HCT116 (cell line): ENCODE data around the gene RPS6KA2.

Experiments
- CEBPB ChIP-seq: IDR thresholded peaks from 2 replicates; pipeline ENCODE4 v1.6.1; 2012; ENCODE audit warnings: low read depth
- EZH2phosphoT487 ChIP-seq: fragments of 200-600 bp; IDR thresholded peaks from 2 replicates; pipeline ENCODE4 v1.6.1; 2018; ENCODE audit warnings: antibody characterized with exemption, borderline replicate concordance
- POLR2AphosphoS5 ChIP-seq: IDR thresholded peaks from 2 replicates; pipeline ENCODE4 v1.6.1; 2011; ENCODE audit warnings: mild to moderate bottlenecking, low read depth, low read length, moderate library complexity
- SP1 ChIP-seq: IDR thresholded peaks from 2 replicates; pipeline ENCODE4 v1.6.1; 2012; ENCODE audit warnings: low read depth
- TF ChIP-seq, protein P1 (sequence below), 3 experiments: fragments of 200-600 bp in 1 of 3; sonication (generic) in 1 of 3; IDR thresholded peaks in 2 of 3; conservative IDR thresholded peaks in 1 of 3; 2 replicates each; pipeline ENCODE4 v1.5.1; 2012 to 2017; ENCODE audit warnings: low read depth in 2 of 3, low read length in 2 of 3, antibody characterized with exemption in 1 of 3, borderline replicate concordance in 1 of 3, control low read depth in 1 of 3, mild to moderate bottlenecking in 1 of 3, mixed read lengths in 1 of 3, mixed run types in 1 of 3, moderate library complexity in 1 of 3; ENCODE audit not compliant: insufficient read depth in 1 of 3
- TF ChIP-seq, protein P2 (sequence below): IDR thresholded peaks from 2 replicates; pipeline ENCODE4 v1.6.1; 2012; ENCODE audit warnings: low read depth
- TF ChIP-seq, protein P3 (sequence below): IDR thresholded peaks from 2 replicates; pipeline ENCODE4 v1.6.1; 2012

DNA sequence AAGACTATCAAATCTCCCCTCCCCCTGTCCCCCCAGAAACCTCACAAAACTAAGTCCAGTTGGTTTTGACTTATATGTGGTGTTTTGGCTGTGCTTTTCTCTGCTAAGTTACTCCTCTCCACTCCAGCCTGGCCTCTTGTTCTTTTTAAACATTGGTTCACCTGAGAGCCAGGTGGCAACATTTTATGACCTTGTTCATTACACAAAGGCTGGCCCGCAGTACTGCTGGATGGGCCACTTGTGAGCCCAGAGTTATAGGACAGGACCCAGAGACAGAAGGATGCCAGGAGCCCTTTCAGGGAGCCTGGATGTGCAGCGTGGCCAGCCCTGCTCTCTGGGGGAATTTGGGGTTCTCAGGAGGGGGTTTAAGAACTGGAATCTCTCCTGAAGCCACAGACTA, 130.6 kb downstream of the RPS6KA2 start:
- TF ChIP-seq CEBPB (no peak), POLR2AphosphoS5 (no peak), EZH2phosphoT487 (no peak), SP1 (no peak)
- TF ChIP-seq, protein P1, sequence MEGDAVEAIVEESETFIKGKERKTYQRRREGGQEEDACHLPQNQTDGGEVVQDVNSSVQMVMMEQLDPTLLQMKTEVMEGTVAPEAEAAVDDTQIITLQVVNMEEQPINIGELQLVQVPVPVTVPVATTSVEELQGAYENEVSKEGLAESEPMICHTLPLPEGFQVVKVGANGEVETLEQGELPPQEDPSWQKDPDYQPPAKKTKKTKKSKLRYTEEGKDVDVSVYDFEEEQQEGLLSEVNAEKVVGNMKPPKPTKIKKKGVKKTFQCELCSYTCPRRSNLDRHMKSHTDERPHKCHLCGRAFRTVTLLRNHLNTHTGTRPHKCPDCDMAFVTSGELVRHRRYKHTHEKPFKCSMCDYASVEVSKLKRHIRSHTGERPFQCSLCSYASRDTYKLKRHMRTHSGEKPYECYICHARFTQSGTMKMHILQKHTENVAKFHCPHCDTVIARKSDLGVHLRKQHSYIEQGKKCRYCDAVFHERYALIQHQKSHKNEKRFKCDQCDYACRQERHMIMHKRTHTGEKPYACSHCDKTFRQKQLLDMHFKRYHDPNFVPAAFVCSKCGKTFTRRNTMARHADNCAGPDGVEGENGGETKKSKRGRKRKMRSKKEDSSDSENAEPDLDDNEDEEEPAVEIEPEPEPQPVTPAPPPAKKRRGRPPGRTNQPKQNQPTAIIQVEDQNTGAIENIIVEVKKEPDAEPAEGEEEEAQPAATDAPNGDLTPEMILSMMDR (IDR thresholded peaks at IDR 0.05 in 2 of 3, conservative IDR thresholded peaks at IDR 0.05 in 1 of 3; ENCODE audit: borderline replicate concordance in 1 of 3, insufficient read depth in 1 of 3, low read depth in 2 of 3, low read length in 2 of 3), result no peak
- TF ChIP-seq, protein P2, sequence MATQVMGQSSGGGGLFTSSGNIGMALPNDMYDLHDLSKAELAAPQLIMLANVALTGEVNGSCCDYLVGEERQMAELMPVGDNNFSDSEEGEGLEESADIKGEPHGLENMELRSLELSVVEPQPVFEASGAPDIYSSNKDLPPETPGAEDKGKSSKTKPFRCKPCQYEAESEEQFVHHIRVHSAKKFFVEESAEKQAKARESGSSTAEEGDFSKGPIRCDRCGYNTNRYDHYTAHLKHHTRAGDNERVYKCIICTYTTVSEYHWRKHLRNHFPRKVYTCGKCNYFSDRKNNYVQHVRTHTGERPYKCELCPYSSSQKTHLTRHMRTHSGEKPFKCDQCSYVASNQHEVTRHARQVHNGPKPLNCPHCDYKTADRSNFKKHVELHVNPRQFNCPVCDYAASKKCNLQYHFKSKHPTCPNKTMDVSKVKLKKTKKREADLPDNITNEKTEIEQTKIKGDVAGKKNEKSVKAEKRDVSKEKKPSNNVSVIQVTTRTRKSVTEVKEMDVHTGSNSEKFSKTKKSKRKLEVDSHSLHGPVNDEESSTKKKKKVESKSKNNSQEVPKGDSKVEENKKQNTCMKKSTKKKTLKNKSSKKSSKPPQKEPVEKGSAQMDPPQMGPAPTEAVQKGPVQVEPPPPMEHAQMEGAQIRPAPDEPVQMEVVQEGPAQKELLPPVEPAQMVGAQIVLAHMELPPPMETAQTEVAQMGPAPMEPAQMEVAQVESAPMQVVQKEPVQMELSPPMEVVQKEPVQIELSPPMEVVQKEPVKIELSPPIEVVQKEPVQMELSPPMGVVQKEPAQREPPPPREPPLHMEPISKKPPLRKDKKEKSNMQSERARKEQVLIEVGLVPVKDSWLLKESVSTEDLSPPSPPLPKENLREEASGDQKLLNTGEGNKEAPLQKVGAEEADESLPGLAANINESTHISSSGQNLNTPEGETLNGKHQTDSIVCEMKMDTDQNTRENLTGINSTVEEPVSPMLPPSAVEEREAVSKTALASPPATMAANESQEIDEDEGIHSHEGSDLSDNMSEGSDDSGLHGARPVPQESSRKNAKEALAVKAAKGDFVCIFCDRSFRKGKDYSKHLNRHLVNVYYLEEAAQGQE, result no peak
- TF ChIP-seq, protein P3, sequence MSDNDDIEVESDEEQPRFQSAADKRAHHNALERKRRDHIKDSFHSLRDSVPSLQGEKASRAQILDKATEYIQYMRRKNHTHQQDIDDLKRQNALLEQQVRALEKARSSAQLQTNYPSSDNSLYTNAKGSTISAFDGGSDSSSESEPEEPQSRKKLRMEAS, result no peak
